PC-3 (cell line): ENCODE data around the gene BCO1. TPM values are rescaled to one million over a fixed set of nuclear protein-coding genes. Genes with fewer than 3 reads are reported as not detected.

ENCODE experiments used
- ATAC-seq: fragments of 200-7000 bp; cut with Tn5 transposase; 2 replicates; pipeline ENCODE4 v1.9.1; 2020; ENCODE audit warnings: mild to moderate bottlenecking, moderate library complexity
- BruUV-seq: library from RNA; stranded (reverse); fragments of 400-500 nt; replicated peaks from 2 replicates; lab custom pipeline; 2021; lab: Mats Ljungman, UMichigan
- CTCF ChIA-PET: fragments of 300-600 bp; sonication (Branson Sonifier 250); formaldehyde crosslinking; loops from one replicate; lab custom pipeline; 2022; ENCODE audit warnings: antibody characterized with exemption; lab: Charles Lee
- POLR2A ChIA-PET: fragments of 300-600 bp; sonication (Branson Sonifier 250); formaldehyde crosslinking; loops from one replicate; lab custom pipeline; 2022; ENCODE audit warnings: antibody characterized with exemption; ENCODE audit not compliant: unreplicated experiment; lab: Charles Lee
- DNase-seq: peaks from one replicate; pipeline ENCODE4 v3.0.0-alpha.2; 2015
- H2AFZ ChIP-seq: fragments of 300-600 bp; sonication (generic); 2 replicates; pipeline ENCODE4 v1.6.0; 2016; ENCODE audit warnings: antibody characterized with exemption, low read length
- H3F3A ChIP-seq: fragments of 300-600 bp; sonication (generic); one replicate; pipeline ENCODE4 v1.6.0; 2017; ENCODE audit warnings: antibody characterized with exemption, low read length, control low read depth, mild to moderate bottlenecking; ENCODE audit not compliant: unreplicated experiment
- H3K27ac ChIP-seq: fragments of 300-600 bp; sonication (generic); 2 replicates; pipeline ENCODE4 v1.5.1; 2016; ENCODE audit warnings: mild to moderate bottlenecking, low read length
- H3K27me3 ChIP-seq: fragments of 300-600 bp; sonication (generic); 2 replicates; pipeline ENCODE4 v1.6.1; 2016; ENCODE audit warnings: low read length, mixed read lengths
- H3K36me3 ChIP-seq: fragments of 300-600 bp; sonication (generic); 2 replicates; pipeline ENCODE4 v1.6.1; 2016; ENCODE audit warnings: low read depth, mixed run types, low read length, mixed read lengths
- H3K4me1 ChIP-seq: fragments of 300-600 bp; sonication (generic); 2 replicates; pipeline ENCODE4 v1.5.1; 2016; ENCODE audit warnings: low read length; ENCODE audit not compliant: insufficient read depth
- H3K4me2 ChIP-seq: fragments of 300-600 bp; sonication (generic); 2 replicates; pipeline ENCODE4 v1.6.0; 2016; ENCODE audit warnings: low read length
- H3K4me3 ChIP-seq: fragments of 300-600 bp; sonication (generic); 2 replicates; pipeline ENCODE4 v1.5.1; 2016; ENCODE audit warnings: mild to moderate bottlenecking, low read length, mixed read lengths
- H3K79me2 ChIP-seq: fragments of 300-600 bp; sonication (generic); 2 replicates; pipeline ENCODE4 v1.6.1; 2017; ENCODE audit warnings: low read length, mixed read lengths
- H3K9ac ChIP-seq: fragments of 300-600 bp; sonication (generic); 2 replicates; pipeline ENCODE4 v1.6.0; 2016; ENCODE audit warnings: mild to moderate bottlenecking, low read length
- H3K9me2 ChIP-seq: fragments of 300-600 bp; sonication (generic); replicated peaks from 2 replicates; pipeline ENCODE4 v1.6.1; 2016; ENCODE audit warnings: mixed run types, low read length, mixed read lengths
- H3K9me3 ChIP-seq: fragments of 300-600 bp; sonication (generic); 2 replicates; pipeline ENCODE4 v1.6.1; 2016; ENCODE audit warnings: low read length, mixed read lengths
- H4K20me1 ChIP-seq: fragments of 300-600 bp; sonication (generic); 2 replicates; pipeline ENCODE4 v1.6.1; 2016; ENCODE audit warnings: low read length, mixed read lengths
- CTCF ChIP-seq: fragments of 300-600 bp; sonication (generic); conservative IDR thresholded peaks from 2 replicates; pipeline ENCODE4 v1.5.1; 2017; ENCODE audit warnings: antibody characterized with exemption, low read depth, mild to moderate bottlenecking, low read length
- EZH2 ChIP-seq: fragments of 300-600 bp; sonication (generic); IDR thresholded peaks from one replicate; pipeline ENCODE4 v1.6.1; 2017; ENCODE audit warnings: antibody characterized with exemption, mild to moderate bottlenecking, low read length; ENCODE audit not compliant: unreplicated experiment
- EZH2phosphoT487 ChIP-seq: fragments of 300-600 bp; sonication (generic); IDR thresholded peaks from 2 replicates; pipeline ENCODE4 v1.6.1; 2018; ENCODE audit warnings: mild to moderate bottlenecking, antibody characterized with exemption, low read length, borderline replicate concordance
- intact Hi-C: fragments of 100-400 bp; cut with micrococcal nuclease; formaldehyde crosslinking; loops from 2 replicates; pipeline ENCODE4 v1.9.0; 2023
- total RNA-seq: library from RNA; depleted of rRNA; stranded (reverse); fragments of >200 nt; gene quantifications from 2 replicates; pipeline ENCODE4 v1.2.3, GENCODE V29; 2014

BCO1 gene
- total RNA-seq, 1 experiment from 2014 or later, result not detected

- Histone ChIP-seq H3K36me3 (no peaks in the 10 kb centered on the region), H3K4me2 (no peak overlapping the region), H2AFZ (no peak overlapping the region), H3K4me1 (peaks cover 14% of the 10 kb centered on the region), H3K9me2 (no peaks in the 10 kb centered on the region), H3K9me3 (no peaks in the 10 kb centered on the region), H3F3A (no peaks in the 10 kb centered on the region), H4K20me1 (no peaks in the 10 kb centered on the region), H3K4me3 (no peak overlapping the region), H3K27me3 (no peaks in the 10 kb centered on the region), H3K27ac (no peak overlapping the region), H3K9ac (no peak overlapping the region), H3K79me2 (no peaks in the 10 kb centered on the region)
- no TSS peak for BruUV-seq
- intact Hi-C loops, result loop anchor here (5.0 kb wide), 1 partner anchor 49 kb away; no protein-coding TSS in a partner anchor
- TF ChIP-seq EZH2phosphoT487 (no peak), CTCF (no peak), EZH2 (no peak)
- ChIA-PET CTCF (no interaction called here), POLR2A (no interaction called here)
- ATAC-seq, result no peak
- DNase-seq, result no peak
Observed at GRCh38 chr16:81268509-81268908, 30.0 kb downstream of the BCO1 start.

- no peaks in the 10 kb centered on the region for H3F3A ChIP-seq
- no peak overlapping the region for H3K9ac ChIP-seq
- no TSS peak for BruUV-seq
- H3K9me3 ChIP-seq, result no peaks in the 10 kb centered on the region
- POLR2A ChIA-PET, result interaction anchor here (0.6 kb wide), 1 partner anchor 189 kb away, joined by 5 read pairs; no protein-coding TSS in a partner anchor
- ATAC-seq (no peak), DNase-seq (no peak)
- no peaks in the 10 kb centered on the region for H3K9me2 ChIP-seq
- H3K36me3 ChIP-seq, result no peaks in the 10 kb centered on the region
- H4K20me1 ChIP-seq, result no peaks in the 10 kb centered on the region
- CTCF ChIA-PET, result no interaction called here
- no peak overlapping the region for H3K4me3 ChIP-seq
- H3K4me2 ChIP-seq, result no peak overlapping the region
- H3K4me1 ChIP-seq, result peaks cover 10% of the 10 kb centered on the region
- H3K27ac ChIP-seq, result no peak overlapping the region
- intact Hi-C loops, result no loop called here
- no peak overlapping the region for H2AFZ ChIP-seq
- no peaks in the 10 kb centered on the region for H3K27me3 ChIP-seq
- no peaks in the 10 kb centered on the region for H3K79me2 ChIP-seq
- TF ChIP-seq CTCF (no peak), EZH2 (no peak), EZH2phosphoT487 (no peak)
Observed at GRCh38 chr16:81273223-81273950, 34.9 kb downstream of the BCO1 start.

- TF ChIP-seq CTCF, result no peak
- no peak for TF ChIP-seq EZH2
- TF ChIP-seq EZH2phosphoT487, result no peak
- POLR2A ChIA-PET, result no interaction called here
- Histone ChIP-seq H3K27me3 (no peaks in the 10 kb centered on the region), H3K4me3 (no peak overlapping the region), H3K9me3 (no peaks in the 10 kb centered on the region), H3K9me2 (no peaks in the 10 kb centered on the region), H3F3A (no peaks in the 10 kb centered on the region), H3K36me3 (no peaks in the 10 kb centered on the region), H2AFZ (no peak overlapping the region), H3K9ac (no peak overlapping the region), H3K27ac (no peak overlapping the region), H3K79me2 (no peaks in the 10 kb centered on the region), H4K20me1 (no peaks in the 10 kb centered on the region), H3K4me1 (peaks cover 10% of the 10 kb centered on the region), H3K4me2 (no peak overlapping the region)
- CTCF ChIA-PET, result no interaction called here
- intact Hi-C loops, result no loop called here
- ATAC-seq (no peak), DNase-seq (no peak)
- BruUV-seq, result no TSS peak
Observed at GRCh38 chr16:81275064-81275532, 36.6 kb downstream of the BCO1 start.
